Fibroblast of lung (primary cell): Measurements from ENCODE around the gene QSOX1. TPM values are rescaled to one million over a fixed set of nuclear protein-coding genes. Genes with fewer than 3 reads are reported as not detected.

ENCODE experiments used
- DNase-seq, 2 donors: peaks; one replicate each; pipeline versions ENCODE4 v3.0.0 to v3.0.0-alpha.2; 2010; ENCODE audit warnings: low read depth in 2 of 2
- H2AFZ ChIP-seq: 2 replicates; pipeline ENCODE4 v1.5.1; 2012; ENCODE audit warnings: low read length, control low read depth, inconsistent platforms
- H3K27ac ChIP-seq: 2 replicates; pipeline ENCODE4 v1.5.1; 2011; ENCODE audit warnings: low read length, control low read depth; ENCODE audit not compliant: insufficient read depth
- H3K27me3 ChIP-seq: 2 replicates; pipeline ENCODE4 v1.5.1; 2011; ENCODE audit warnings: mild to moderate bottlenecking, low read length; ENCODE audit not compliant: control insufficient read depth, insufficient read depth
- H3K36me3 ChIP-seq: 2 replicates; pipeline ENCODE4 v1.5.1; 2011; ENCODE audit warnings: low read length; ENCODE audit not compliant: control insufficient read depth, insufficient read depth
- H3K4me1 ChIP-seq: 2 replicates; pipeline ENCODE4 v1.5.1; 2011; ENCODE audit warnings: low read length; ENCODE audit not compliant: control insufficient read depth, insufficient read depth; ENCODE audit errors: extremely low read depth
- H3K4me2 ChIP-seq: 2 replicates; pipeline ENCODE4 v1.5.1; 2011; ENCODE audit warnings: low read length, control low read depth; ENCODE audit not compliant: insufficient read depth; ENCODE audit errors: extremely low read depth
- H3K4me3 ChIP-seq, 4 experiments: fragments of 200-600 bp in 1 of 4; sonication (generic) in 1 of 4; replicated peaks in 1 of 4; 2 replicates each; pipeline ENCODE4 v1.5.1; 2011 to 2016; ENCODE audit warnings: low read length in 4 of 4, low read depth in 3 of 4, mild to moderate bottlenecking in 3 of 4, control low read depth in 2 of 4, inconsistent platforms in 1 of 4, mixed read lengths in 1 of 4; ENCODE audit not compliant: insufficient read depth in 1 of 4; ENCODE audit errors: control extremely low read depth in 1 of 4
- H3K79me2 ChIP-seq: 2 replicates; pipeline ENCODE4 v1.5.1; 2012; ENCODE audit warnings: mild to moderate bottlenecking, low read length, inconsistent platforms; ENCODE audit not compliant: control insufficient read depth, insufficient read depth
- H3K9ac ChIP-seq: 2 replicates; pipeline ENCODE4 v1.5.1; 2011; ENCODE audit warnings: mild to moderate bottlenecking, low read length, control low read depth; ENCODE audit not compliant: insufficient read depth
- H3K9me3 ChIP-seq: 2 replicates; pipeline ENCODE4 v1.5.1; 2012; ENCODE audit warnings: low read depth, low read length; ENCODE audit not compliant: control insufficient read depth, insufficient read depth
- H4K20me1 ChIP-seq: 2 replicates; pipeline ENCODE4 v1.5.1; 2011; ENCODE audit warnings: low read length; ENCODE audit not compliant: control insufficient read depth, insufficient read depth; ENCODE audit errors: extremely low read depth
- CTCF ChIP-seq, 2 donors: IDR thresholded peaks in 1 of 2; conservative IDR thresholded peaks in 1 of 2; 1 replicate in 1 of 2; 2 replicates in 1 of 2; pipeline ENCODE4 v1.5.1; 2011 to 2012; ENCODE audit warnings: low read length in 2 of 2, control low read depth in 1 of 2, inconsistent platforms in 1 of 2, low read depth in 1 of 2, mild to moderate bottlenecking in 1 of 2
- EZH2 ChIP-seq: IDR thresholded peaks from 2 replicates; pipeline ENCODE4 v1.5.1; 2012; ENCODE audit warnings: low read length, control low read depth, mild to moderate bottlenecking; ENCODE audit errors: missing control alignments
- polyA plus RNA-seq, 2 donors: library from polyadenylated mRNA; depleted of rRNA in 1 of 2; stranded (reverse) in 1 of 2; unstranded in 1 of 2; fragments of >200 nt; gene quantifications; 2 replicates each; pipeline ENCODE4 v1.2.1, GENCODE V29; 2011 to 2012; ENCODE audit warnings: missing spikeins in 1 of 2
- total RNA-seq: library from RNA; depleted of rRNA; stranded (reverse); fragments of >200 nt; gene quantifications from 2 replicates; pipeline ENCODE4 v1.2.1, GENCODE V29; 2014

QSOX1 gene
- total and polyA plus RNA-seq, 2 donors (not counting 1 experiment from before 2014, with no cell fraction given), result 799 to 1,312 TPM

- Histone ChIP-seq H3K9me3 (no peaks in the 10 kb centered on the region), H3K4me3 (no peak overlapping the region), H3K36me3 (peaks cover 8% of the 10 kb centered on the region), H3K4me2 (no peak overlapping the region), H3K27ac (no peak overlapping the region), H3K9ac (no peak overlapping the region), H4K20me1 (no peaks in the 10 kb centered on the region), H3K27me3 (no peaks in the 10 kb centered on the region), H3K4me1 (peaks cover 10% of the 10 kb centered on the region), H2AFZ (no peak overlapping the region), H3K79me2 (no peaks in the 10 kb centered on the region)
- no peak for TF ChIP-seq EZH2
- no peak for TF ChIP-seq CTCF (conservative IDR thresholded peaks at IDR 0.05 in 1 of 2, IDR thresholded peaks at IDR 0.05 in 1 of 2; ENCODE audit: low read depth in 1 of 2, low read length in 2 of 2)
- DNase-seq, result no peak
Measured at GRCh38 chr1:180114396-180114945, 40.2 kb upstream of the QSOX1 start.

GRCh38 chr1:180116964-180117763 lies 37.5 kb upstream of the QSOX1 start:
- H3K27me3 ChIP-seq, result no peaks in the 10 kb centered on the region
- H3K4me3 ChIP-seq, result no peak overlapping the region
- no peaks in the 10 kb centered on the region for H4K20me1 ChIP-seq
- TF ChIP-seq EZH2 (no peak), CTCF (conservative IDR thresholded peaks at IDR 0.05 in 1 of 2, IDR thresholded peaks at IDR 0.05 in 1 of 2; ENCODE audit: low read depth in 1 of 2, low read length in 2 of 2) (no peak)
- H3K79me2 ChIP-seq, result no peaks in the 10 kb centered on the region
- H3K9me3 ChIP-seq, result no peaks in the 10 kb centered on the region
- no peak overlapping the region for H2AFZ ChIP-seq
- peaks cover 10% of the 10 kb centered on the region for H3K4me1 ChIP-seq
- DNase-seq, result peak in 1 of 2 donors; percentile 65
- peak overlapping the region; percentile 71 for H3K27ac ChIP-seq
- H3K4me2 ChIP-seq, result peak overlapping the region; percentile 1
- no peak overlapping the region for H3K9ac ChIP-seq
- H3K36me3 ChIP-seq, result no peaks in the 10 kb centered on the region

GRCh38 chr1:180117764-180118116 lies 36.9 kb upstream of the QSOX1 start:
- Histone ChIP-seq H3K79me2 (no peaks in the 10 kb centered on the region), H4K20me1 (no peaks in the 10 kb centered on the region), H3K36me3 (no peaks in the 10 kb centered on the region), H3K27me3 (no peaks in the 10 kb centered on the region), H3K9me3 (no peaks in the 10 kb centered on the region), H3K4me3 (no peak overlapping the region), H2AFZ (no peak overlapping the region), H3K4me1 (peaks cover 10% of the 10 kb centered on the region), H3K9ac (no peak overlapping the region), H3K4me2 (peak overlapping the region; percentile 1), H3K27ac (peak overlapping the region; percentile 71)
- DNase-seq, result peak; percentile 86
- TF ChIP-seq CTCF (conservative IDR thresholded peaks at IDR 0.05 in 1 of 2, IDR thresholded peaks at IDR 0.05 in 1 of 2; ENCODE audit: low read depth in 1 of 2, low read length in 2 of 2) (no peak), EZH2 (no peak)
